ENCODE results near the gene SMOC2.

DNA sequence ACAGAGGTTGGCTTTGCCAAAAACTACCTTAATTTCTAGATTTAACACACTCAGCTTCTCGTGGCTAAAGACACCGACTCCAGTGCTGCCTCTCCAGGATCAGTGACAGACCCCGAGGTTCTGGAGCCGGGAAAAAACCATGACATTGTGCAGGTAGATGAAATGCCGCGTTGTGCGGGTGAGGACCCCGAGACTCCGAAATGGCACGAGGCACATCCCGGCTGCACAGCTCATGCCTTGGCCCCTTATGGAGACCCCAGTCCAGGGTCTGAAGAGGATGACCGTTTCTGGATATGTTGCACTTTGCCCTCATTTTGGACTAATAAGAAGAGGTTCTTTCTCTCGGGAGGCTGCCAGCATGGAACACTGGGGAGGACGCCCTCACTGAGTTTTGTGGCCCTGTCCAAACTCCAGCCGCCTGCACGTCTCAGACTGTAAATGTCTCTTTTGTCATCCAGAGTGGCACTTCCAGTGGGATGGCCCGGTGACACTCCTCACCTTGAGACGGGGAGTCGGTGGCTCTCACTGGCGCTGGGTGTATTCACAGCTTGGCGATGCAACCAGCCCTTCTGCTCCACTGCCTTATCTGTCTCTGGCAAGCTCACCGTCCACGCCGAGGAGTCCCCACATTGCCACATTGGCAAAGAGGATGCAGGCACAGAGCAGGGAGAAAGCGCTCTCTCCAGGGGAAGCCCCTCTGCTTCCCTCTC is 245.2 kb downstream of the SMOC2 start:
- TF ChIP-seq, protein P1, sequence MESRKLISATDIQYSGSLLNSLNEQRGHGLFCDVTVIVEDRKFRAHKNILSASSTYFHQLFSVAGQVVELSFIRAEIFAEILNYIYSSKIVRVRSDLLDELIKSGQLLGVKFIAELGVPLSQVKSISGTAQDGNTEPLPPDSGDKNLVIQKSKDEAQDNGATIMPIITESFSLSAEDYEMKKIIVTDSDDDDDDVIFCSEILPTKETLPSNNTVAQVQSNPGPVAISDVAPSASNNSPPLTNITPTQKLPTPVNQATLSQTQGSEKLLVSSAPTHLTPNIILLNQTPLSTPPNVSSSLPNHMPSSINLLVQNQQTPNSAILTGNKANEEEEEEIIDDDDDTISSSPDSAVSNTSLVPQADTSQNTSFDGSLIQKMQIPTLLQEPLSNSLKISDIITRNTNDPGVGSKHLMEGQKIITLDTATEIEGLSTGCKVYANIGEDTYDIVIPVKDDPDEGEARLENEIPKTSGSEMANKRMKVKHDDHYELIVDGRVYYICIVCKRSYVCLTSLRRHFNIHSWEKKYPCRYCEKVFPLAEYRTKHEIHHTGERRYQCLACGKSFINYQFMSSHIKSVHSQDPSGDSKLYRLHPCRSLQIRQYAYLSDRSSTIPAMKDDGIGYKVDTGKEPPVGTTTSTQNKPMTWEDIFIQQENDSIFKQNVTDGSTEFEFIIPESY (IDR thresholded peaks at IDR 0.05; ENCODE audit: borderline replicate concordance, low read depth): no peak
- no peak for TF ChIP-seq RFX5 (IDR thresholded peaks at IDR 0.05; ENCODE audit: low read length)
- TF ChIP-seq POLR2AphosphoS5 (IDR thresholded peaks at IDR 0.05; ENCODE audit: low read depth, low read length): no peak
